LNCaP clone FGC (cell line): ENCODE results near the gene IL17REL.

ENCODE experiments used
- DNase-seq: peaks from one replicate; pipeline ENCODE4 v3.0.0-alpha.2; 2011; ENCODE audit warnings: low read depth
- H3K4me3 ChIP-seq: 2 replicates; pipeline ENCODE4 v1.5.1; 2011; ENCODE audit warnings: mild to moderate bottlenecking, low read depth, low read length, control low read depth
- TF ChIP-seq, protein P1 (sequence below): IDR thresholded peaks from 2 replicates; pipeline ENCODE4 v1.5.1; 2012; ENCODE audit warnings: mild to moderate bottlenecking; ENCODE audit not compliant: control insufficient read depth, insufficient read depth; ENCODE audit errors: extremely low read depth

IL17REL gene

DNA sequence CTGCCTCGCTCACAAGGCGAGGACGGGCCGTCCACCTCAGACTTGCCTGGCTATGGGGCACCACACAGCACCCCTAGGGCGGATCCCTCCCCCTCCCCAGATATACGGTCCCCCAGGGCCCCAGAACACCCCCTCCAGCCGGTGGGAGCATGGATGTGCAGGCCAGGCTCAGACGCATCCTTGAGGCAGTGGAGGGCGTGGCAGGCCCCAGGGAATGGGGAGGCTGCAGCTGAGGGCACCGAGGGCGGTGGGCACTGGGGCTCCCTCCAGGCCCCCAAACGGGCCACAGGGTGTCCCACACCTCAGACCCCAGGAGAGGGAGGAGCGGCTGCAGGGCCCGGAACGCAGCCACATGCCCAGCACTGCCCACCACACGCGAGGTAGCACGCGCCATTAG lies 33.5 kb upstream of the IL17REL start:
- H3K4me3 ChIP-seq, result no peak overlapping the region
- DNase-seq, result no peak
- TF ChIP-seq, protein P1, sequence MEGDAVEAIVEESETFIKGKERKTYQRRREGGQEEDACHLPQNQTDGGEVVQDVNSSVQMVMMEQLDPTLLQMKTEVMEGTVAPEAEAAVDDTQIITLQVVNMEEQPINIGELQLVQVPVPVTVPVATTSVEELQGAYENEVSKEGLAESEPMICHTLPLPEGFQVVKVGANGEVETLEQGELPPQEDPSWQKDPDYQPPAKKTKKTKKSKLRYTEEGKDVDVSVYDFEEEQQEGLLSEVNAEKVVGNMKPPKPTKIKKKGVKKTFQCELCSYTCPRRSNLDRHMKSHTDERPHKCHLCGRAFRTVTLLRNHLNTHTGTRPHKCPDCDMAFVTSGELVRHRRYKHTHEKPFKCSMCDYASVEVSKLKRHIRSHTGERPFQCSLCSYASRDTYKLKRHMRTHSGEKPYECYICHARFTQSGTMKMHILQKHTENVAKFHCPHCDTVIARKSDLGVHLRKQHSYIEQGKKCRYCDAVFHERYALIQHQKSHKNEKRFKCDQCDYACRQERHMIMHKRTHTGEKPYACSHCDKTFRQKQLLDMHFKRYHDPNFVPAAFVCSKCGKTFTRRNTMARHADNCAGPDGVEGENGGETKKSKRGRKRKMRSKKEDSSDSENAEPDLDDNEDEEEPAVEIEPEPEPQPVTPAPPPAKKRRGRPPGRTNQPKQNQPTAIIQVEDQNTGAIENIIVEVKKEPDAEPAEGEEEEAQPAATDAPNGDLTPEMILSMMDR, result no peak

- H3K4me3 ChIP-seq, result no peak overlapping the region
- TF ChIP-seq, protein P1, result no peak
- DNase-seq, result no peak
Measured at GRCh38 chr22:50045211-50046018, 32.9 kb upstream of the IL17REL start.

DNA sequence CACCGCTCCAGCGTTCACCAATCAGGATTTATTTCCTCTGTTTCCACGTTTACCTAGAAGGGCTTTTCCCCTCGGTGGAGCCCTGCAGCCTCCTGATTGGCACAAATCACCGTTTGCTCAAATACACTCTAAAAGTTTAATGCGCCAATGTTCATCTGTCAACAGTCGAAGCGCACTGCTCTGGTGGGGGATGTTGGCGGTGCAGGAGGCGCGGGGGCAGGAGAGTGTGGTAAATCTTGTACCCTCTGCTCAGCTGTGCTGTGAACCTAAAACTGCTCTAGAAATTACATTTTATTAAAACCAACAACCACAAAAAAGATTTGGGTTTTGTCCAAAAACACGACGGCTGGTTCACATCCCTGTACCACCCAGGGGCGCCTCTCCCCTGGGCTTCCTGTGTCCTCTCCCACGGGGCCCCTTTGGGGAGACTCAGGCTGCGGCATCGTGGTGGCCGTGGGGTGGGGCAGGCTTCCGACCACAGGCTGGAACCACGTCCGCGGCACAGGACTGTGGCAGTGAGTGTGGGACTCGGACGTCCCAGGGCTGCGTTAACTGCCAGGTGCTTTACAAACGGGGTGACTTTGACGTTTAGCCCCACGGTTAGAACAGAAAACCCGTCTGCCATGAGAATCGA lies 32.0 kb upstream of the IL17REL start:
- TF ChIP-seq, protein P1, result no peak
- no peak for DNase-seq
- H3K4me3 ChIP-seq, result no peak overlapping the region

DNA sequence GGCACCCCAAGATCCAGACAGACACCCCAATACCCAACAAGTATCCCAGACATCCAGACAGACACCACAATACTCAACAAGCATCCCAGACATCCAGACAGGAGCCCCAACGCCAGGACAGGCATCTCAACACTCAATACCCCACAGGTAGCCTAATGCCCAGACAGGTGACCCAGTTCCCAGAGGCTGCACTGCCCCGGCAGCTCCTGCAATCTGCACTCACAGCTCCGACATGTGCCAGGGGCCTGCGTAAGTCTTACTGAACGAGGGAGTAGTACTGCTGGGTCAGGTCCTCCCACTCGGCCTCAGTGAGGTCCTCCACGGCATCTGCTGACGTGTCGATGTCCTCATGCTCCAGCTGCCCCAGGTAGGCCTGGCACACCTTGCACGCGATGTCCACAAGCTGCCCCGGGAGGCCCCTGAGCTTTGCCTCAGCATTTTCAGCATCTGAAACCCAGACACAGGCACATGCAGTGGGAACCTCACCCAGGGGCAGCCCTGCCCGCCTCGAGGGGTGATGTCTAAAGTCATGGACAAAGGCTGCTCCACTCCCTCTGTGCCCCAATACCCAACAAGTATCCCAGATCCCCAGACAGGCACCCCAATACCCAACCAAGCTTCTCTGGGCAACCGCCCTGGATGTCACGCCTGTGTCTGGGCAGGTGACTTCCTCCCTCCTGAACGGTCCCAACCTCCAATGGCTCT lies 28.9 kb upstream of the IL17REL start:
- DNase-seq, result no peak
- TF ChIP-seq, protein P1, result no peak
- H3K4me3 ChIP-seq, result no peak overlapping the region

DNA sequence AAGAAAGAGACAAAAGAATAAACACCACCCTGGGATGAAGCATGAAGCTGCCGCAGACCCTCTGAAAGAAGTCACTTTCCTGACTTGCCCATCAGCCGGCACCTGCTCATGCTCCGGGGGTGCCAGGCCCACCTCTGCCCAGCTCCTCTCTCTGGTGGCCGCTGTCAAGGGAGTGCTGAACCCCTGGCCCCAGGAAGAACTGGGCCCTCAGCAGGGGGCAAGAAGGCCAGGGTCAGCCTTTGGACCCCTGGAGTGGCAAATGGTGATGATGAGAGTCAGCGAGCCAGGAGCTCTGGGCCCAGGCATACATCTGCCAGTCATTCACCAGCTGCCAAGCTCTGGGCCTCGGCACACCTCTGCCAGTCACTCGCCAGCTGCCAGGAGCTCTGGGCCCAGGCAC lies 28.2 kb upstream of the IL17REL start:
- no peak overlapping the region for H3K4me3 ChIP-seq
- TF ChIP-seq, protein P1, result no peak
- DNase-seq, result no peak

- H3K4me3 ChIP-seq, result no peak overlapping the region
- TF ChIP-seq, protein P1, result no peak
- DNase-seq, result no peak
Measured at GRCh38 chr22:50039669-50040443, 27.3 kb upstream of the IL17REL start.
